ENCODE data around the gene CLCN7.
A peak's percentile ranks its signal among the peaks of the same experiment; 100 is the strongest.

Gene CLCN7, protein sequence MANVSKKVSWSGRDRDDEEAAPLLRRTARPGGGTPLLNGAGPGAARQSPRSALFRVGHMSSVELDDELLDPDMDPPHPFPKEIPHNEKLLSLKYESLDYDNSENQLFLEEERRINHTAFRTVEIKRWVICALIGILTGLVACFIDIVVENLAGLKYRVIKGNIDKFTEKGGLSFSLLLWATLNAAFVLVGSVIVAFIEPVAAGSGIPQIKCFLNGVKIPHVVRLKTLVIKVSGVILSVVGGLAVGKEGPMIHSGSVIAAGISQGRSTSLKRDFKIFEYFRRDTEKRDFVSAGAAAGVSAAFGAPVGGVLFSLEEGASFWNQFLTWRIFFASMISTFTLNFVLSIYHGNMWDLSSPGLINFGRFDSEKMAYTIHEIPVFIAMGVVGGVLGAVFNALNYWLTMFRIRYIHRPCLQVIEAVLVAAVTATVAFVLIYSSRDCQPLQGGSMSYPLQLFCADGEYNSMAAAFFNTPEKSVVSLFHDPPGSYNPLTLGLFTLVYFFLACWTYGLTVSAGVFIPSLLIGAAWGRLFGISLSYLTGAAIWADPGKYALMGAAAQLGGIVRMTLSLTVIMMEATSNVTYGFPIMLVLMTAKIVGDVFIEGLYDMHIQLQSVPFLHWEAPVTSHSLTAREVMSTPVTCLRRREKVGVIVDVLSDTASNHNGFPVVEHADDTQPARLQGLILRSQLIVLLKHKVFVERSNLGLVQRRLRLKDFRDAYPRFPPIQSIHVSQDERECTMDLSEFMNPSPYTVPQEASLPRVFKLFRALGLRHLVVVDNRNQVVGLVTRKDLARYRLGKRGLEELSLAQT

GRCh38 chr16:1474796-1475551, at the start of gene CLCN7:
CLCN7 (minus strand) TSS chr16:1475028; CDS start chr16:1474974, 54 bp downstream.
- peak; percentile 85 to 89 for DNase-seq (ENCODE audit: low read depth in 2 of 2)
- H3K4me3 ChIP-seq (replicated peaks in 1 of 2; ENCODE audit: low read depth in 2 of 2, low read length in 2 of 2), result peak within 1 kb of the TSS; percentile 68 to 77
- TF ChIP-seq, protein P1, sequence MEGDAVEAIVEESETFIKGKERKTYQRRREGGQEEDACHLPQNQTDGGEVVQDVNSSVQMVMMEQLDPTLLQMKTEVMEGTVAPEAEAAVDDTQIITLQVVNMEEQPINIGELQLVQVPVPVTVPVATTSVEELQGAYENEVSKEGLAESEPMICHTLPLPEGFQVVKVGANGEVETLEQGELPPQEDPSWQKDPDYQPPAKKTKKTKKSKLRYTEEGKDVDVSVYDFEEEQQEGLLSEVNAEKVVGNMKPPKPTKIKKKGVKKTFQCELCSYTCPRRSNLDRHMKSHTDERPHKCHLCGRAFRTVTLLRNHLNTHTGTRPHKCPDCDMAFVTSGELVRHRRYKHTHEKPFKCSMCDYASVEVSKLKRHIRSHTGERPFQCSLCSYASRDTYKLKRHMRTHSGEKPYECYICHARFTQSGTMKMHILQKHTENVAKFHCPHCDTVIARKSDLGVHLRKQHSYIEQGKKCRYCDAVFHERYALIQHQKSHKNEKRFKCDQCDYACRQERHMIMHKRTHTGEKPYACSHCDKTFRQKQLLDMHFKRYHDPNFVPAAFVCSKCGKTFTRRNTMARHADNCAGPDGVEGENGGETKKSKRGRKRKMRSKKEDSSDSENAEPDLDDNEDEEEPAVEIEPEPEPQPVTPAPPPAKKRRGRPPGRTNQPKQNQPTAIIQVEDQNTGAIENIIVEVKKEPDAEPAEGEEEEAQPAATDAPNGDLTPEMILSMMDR (IDR thresholded peaks at IDR 0.05; ENCODE audit: low read depth, low read length), result no peak

- no peak overlapping the region for H3K4me3 ChIP-seq (replicated peaks in 1 of 2; ENCODE audit: low read depth in 2 of 2, low read length in 2 of 2)
- TF ChIP-seq, protein P1 (IDR thresholded peaks at IDR 0.05; ENCODE audit: low read depth, low read length), result no peak
- DNase-seq (ENCODE audit: low read depth in 2 of 2), result no peak
These were observed 49.5 kb upstream of the CLCN7 start for GRCh38 chr16:1524366-1524765.

DNA sequence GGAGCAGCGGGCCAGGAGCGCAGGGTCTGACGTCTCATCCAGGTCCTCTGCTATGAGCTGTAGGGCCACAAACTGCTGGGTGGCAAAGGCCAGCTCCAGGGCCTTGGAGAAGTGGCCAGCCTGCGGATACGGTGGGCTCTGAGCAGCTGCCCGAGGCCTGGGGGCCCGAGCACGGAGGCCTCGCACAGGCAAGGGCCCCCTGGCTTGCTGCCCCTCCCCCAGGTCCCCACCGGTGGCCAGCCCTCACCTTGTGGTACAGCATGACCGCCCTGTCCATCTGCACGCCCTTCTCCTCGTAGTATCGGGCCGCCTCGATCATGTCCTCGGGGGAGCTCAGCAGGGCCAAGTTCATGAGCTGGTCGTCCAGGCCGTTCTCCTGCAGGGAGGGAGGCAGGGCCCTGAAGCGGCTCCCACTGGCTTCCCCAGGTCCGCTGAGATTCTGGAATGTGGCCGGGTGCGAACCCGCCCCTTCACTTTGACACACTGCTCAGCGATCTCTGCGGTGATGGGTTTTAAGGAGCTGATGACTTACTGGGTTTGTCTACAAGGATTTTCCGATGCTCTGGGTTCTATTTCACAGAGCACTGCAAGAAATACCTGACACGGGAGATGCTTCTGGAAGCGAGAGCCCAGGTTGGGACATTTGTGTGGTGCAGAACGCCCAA, 48.9 kb upstream of the CLCN7 start:
- no peak overlapping the region for H3K4me3 ChIP-seq (replicated peaks in 1 of 2; ENCODE audit: low read depth in 2 of 2, low read length in 2 of 2)
- no peak for DNase-seq (ENCODE audit: low read depth in 2 of 2)
- TF ChIP-seq, protein P1 (IDR thresholded peaks at IDR 0.05; ENCODE audit: low read depth, low read length), result no peak

DNA sequence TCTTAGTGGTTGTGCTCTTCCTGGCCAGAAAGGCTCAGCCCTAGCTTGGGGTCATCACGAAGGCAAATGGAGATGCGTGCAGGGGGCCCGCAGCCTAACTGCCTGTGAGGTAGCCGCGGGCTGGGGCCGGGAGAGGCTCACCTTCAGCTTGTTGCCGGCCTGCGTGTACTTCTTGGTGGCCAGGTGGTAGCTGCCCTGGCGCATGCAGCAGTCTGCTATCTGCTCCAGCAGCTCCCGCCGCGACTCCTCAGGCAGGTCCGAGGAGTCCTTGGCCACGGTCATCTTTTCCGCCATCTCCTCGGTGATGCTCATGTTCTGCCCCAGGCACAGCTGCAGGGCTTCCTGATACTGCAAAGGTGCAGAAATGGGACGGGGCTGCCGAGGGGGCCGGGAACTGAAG, 45.6 kb upstream of the CLCN7 start:
- no peak for DNase-seq (ENCODE audit: low read depth in 2 of 2)
- no peak overlapping the region for H3K4me3 ChIP-seq (replicated peaks in 1 of 2; ENCODE audit: low read depth in 2 of 2, low read length in 2 of 2)
- TF ChIP-seq, protein P1 (IDR thresholded peaks at IDR 0.05; ENCODE audit: low read depth, low read length), result no peak

DNA sequence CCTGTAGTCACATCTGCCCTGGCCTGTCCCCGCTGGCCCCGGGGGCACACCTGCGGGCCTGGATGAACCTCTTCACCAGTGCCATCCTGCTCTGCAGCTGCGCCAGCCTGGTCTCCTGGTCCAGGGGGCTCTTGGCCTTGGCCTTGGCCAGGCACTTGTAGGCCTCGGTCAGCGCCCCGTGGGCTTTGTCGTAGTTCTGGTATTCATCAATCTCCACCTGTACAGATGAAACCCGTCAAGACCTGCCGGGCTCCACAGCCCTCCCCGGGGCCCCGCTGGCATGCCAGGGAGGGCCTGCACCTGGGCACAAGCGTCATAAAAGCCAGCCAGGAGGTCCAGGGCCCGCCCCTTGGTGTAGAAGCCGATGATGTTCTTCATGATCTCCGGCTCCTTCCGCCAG, 45.0 kb upstream of the CLCN7 start:
- no peak overlapping the region for H3K4me3 ChIP-seq (replicated peaks in 1 of 2; ENCODE audit: low read depth in 2 of 2, low read length in 2 of 2)
- DNase-seq (ENCODE audit: low read depth in 2 of 2), result no peak
- TF ChIP-seq, protein P1 (IDR thresholded peaks at IDR 0.05; ENCODE audit: low read depth, low read length), result no peak

GRCh38 chr16:1518626-1519135, 43.9 kb upstream of the CLCN7 start:
- no peak for DNase-seq (ENCODE audit: low read depth in 2 of 2)

More at GRCh38 chr16:1518626-1519135, 43.9 kb upstream of the CLCN7 start:
- H3K4me3 ChIP-seq (replicated peaks in 1 of 2; ENCODE audit: low read depth in 2 of 2, low read length in 2 of 2), result no peak overlapping the region
- TF ChIP-seq, protein P1 (IDR thresholded peaks at IDR 0.05; ENCODE audit: low read depth, low read length), result no peak

All from cardiac fibroblast (primary cell).